Stomach smooth muscle (tissue), 2 donors: ENCODE data around the gene POLR3C.
"Not testable (repeated sequence)": the region's sequence is repeated elsewhere in the genome, so short reads cannot be mapped to it uniquely, and the experiment has no call there.

ENCODE experiments used
- H3K27ac ChIP-seq: one replicate; pipeline ENCODE4 v1.7.0; 2013; ENCODE audit warnings: mild to moderate bottlenecking, low read length, inconsistent platforms
- H3K27me3 ChIP-seq, 2 donors: one replicate each; pipeline ENCODE4 v1.7.0; 2013; ENCODE audit warnings: low read length in 2 of 2; ENCODE audit not compliant: insufficient read depth in 2 of 2, control insufficient read depth in 1 of 2
- H3K36me3 ChIP-seq, 2 donors: one replicate each; pipeline ENCODE4 v1.7.0; 2013; ENCODE audit warnings: low read length in 2 of 2; ENCODE audit not compliant: control insufficient read depth in 2 of 2, insufficient read depth in 2 of 2
- H3K4me1 ChIP-seq: one replicate; pipeline ENCODE4 v1.7.0; 2013; ENCODE audit warnings: low read length; ENCODE audit not compliant: control insufficient read depth, insufficient read depth
- H3K4me3 ChIP-seq, 2 donors: one replicate each; pipeline ENCODE4 v1.7.0; 2013; ENCODE audit warnings: low read length in 2 of 2
- H3K9ac ChIP-seq, 2 donors: one replicate each; pipeline ENCODE4 v1.7.0; 2013; ENCODE audit warnings: low read length in 2 of 2, mild to moderate bottlenecking in 1 of 2
- H3K9me3 ChIP-seq, 2 donors: one replicate each; pipeline ENCODE4 v1.7.0; 2013; ENCODE audit warnings: low read length in 2 of 2; ENCODE audit not compliant: control insufficient read depth in 2 of 2
- donor health status: healthy.
- donor health status: Pancreatic carcinoma.

The POLR3C gene

DNA sequence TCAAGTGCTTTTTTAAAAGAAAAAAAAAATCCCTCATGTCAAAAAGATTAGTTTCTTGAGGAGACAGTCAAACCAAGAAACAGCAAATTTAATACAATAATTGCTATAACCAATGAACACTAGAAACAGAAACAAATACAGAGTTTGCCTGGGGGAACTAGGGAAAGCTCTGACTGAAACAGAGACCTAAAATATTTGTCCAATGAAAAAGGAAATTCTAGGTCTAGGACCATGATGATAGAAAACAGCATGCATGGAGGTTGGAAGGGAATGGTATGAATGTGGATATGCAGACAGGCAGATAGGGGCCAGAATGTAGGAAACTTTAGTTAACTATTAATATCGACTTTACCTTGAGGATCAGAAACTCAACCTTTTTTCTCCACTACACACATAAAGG is 31.5 kb upstream of the POLR3C start:
- no peak overlapping the region for H3K9ac ChIP-seq
- H3K36me3 ChIP-seq: peaks cover 2 to 6% of the 10 kb centered on the region in 2 donors
- no peaks in the 10 kb centered on the region for H3K9me3 ChIP-seq
- no peak overlapping the region for H3K27ac ChIP-seq
- no peaks in the 10 kb centered on the region for H3K4me1 ChIP-seq
- H3K27me3 ChIP-seq: no peaks in the 10 kb centered on the region
- no peak overlapping the region for H3K4me3 ChIP-seq

GRCh38 chr1:145795257-145795881 is 28.6 kb upstream of the POLR3C start:
- no peaks in the 10 kb centered on the region for H3K27me3 ChIP-seq
- no peaks in the 10 kb centered on the region for H3K4me1 ChIP-seq
- H3K36me3 ChIP-seq: peaks cover 0 to 2% of the 10 kb centered on the region in 2 donors
- H3K27ac ChIP-seq: no peak overlapping the region
- H3K9me3 ChIP-seq: no peaks in the 10 kb centered on the region
- no peak overlapping the region for H3K9ac ChIP-seq
- H3K4me3 ChIP-seq: no peak overlapping the region

GRCh38 chr1:145796753-145797152 is 27.2 kb upstream of the POLR3C start:
- no peaks in the 10 kb centered on the region for H3K9me3 ChIP-seq
- H3K4me3 ChIP-seq: no peak overlapping the region

DNA sequence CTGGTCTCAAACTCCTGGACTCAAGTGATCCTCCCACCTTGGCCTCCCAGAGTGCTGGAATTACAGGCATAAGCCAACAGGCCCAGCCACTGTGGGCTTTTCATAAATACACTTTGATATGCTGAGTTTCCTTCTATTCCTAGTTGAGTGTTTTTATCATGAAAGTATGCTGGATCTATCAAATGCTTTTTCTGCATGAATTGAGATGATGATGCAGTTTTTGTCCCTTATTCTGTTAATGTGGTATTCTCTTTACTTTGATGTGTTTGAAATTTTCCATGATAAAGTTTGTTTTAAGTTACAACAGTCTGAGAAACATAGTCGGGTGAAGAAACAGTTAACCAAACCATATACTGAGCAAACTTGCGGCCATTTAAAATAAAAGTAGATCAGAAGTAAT is 24.2 kb upstream of the POLR3C start:
- H3K9ac ChIP-seq: no peak overlapping the region
- H3K4me1 ChIP-seq: no peaks in the 10 kb centered on the region
- no peak overlapping the region for H3K27ac ChIP-seq
- H3K4me3 ChIP-seq: no peak overlapping the region
- no peaks in the 10 kb centered on the region for H3K27me3 ChIP-seq
- no peaks in the 10 kb centered on the region for H3K9me3 ChIP-seq
- no peaks in the 10 kb centered on the region for H3K36me3 ChIP-seq

More at GRCh38 chr1:145796753-145797152, 27.2 kb upstream of the POLR3C start:
- Histone ChIP-seq H3K27ac (no peak overlapping the region), H3K36me3 (peaks cover 0 to 2% of the 10 kb centered on the region in 2 donors), H3K9ac (no peak overlapping the region), H3K27me3 (no peaks in the 10 kb centered on the region), H3K4me1 (no peaks in the 10 kb centered on the region)

GRCh38 chr1:145804235-145805045 is 19.6 kb upstream of the POLR3C start:
- Histone ChIP-seq H3K9me3 (no peaks in the 10 kb centered on the region), H3K9ac (no peak overlapping the region), H3K27ac (no peak overlapping the region), H3K27me3 (no peaks in the 10 kb centered on the region), H3K4me1 (no peaks in the 10 kb centered on the region), H3K4me3 (no peak overlapping the region), H3K36me3 (no peaks in the 10 kb centered on the region)

GRCh38 chr1:145805057-145805456 is 18.9 kb upstream of the POLR3C start:
- no peaks in the 10 kb centered on the region for H3K36me3 ChIP-seq
- H3K9ac ChIP-seq: no peak overlapping the region
- H3K9me3 ChIP-seq: no peaks in the 10 kb centered on the region
- H3K27me3 ChIP-seq: no peaks in the 10 kb centered on the region
- no peaks in the 10 kb centered on the region for H3K4me1 ChIP-seq
- H3K27ac ChIP-seq: no peak overlapping the region
- H3K4me3 ChIP-seq: no peak overlapping the region

DNA sequence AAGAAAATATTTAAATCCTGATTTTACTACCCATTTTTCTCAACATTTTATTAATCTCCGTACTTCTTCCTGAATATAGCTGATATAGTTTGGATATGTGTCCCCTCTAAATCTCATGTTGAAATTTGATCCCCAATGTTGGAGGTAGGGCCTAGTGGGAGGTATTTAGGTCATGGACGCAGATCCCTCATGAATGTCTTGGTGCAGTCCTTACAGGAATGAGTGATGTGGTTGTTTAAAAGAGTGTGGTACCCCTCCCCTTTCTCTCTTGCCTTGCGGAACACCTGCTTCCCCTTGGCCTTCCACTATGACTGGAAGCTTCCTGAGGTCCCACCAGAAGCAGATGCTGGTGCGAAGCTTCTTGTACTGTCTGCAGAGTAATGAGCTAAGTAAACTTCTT is 17.6 kb upstream of the POLR3C start:
- no peak overlapping the region for H3K27ac ChIP-seq
- no peak overlapping the region for H3K9ac ChIP-seq
- H3K9me3 ChIP-seq: no peaks in the 10 kb centered on the region
- no peak overlapping the region for H3K4me3 ChIP-seq
- H3K27me3 ChIP-seq: no peaks in the 10 kb centered on the region
- H3K4me1 ChIP-seq: no peaks in the 10 kb centered on the region
- no peaks in the 10 kb centered on the region for H3K36me3 ChIP-seq

- Histone ChIP-seq H3K27ac (no peak overlapping the region), H3K9ac (no peak overlapping the region), H3K9me3 (no peaks in the 10 kb centered on the region), H3K27me3 (no peaks in the 10 kb centered on the region), H3K36me3 (no peaks in the 10 kb centered on the region), H3K4me3 (no peak overlapping the region), H3K4me1 (no peaks in the 10 kb centered on the region)
Measured at GRCh38 chr1:145806844-145807243, 17.2 kb upstream of the POLR3C start.

GRCh38 chr1:145812977-145813810 is 10.8 kb upstream of the POLR3C start:
- H3K4me1 ChIP-seq, H3K4me3 ChIP-seq, H3K9ac ChIP-seq: not testable (repeated sequence)

GRCh38 chr1:145818095-145818494 is 5.9 kb upstream of the POLR3C start:
- not testable (repeated sequence) for H3K9me3 ChIP-seq, H3K27me3 ChIP-seq, H3K36me3 ChIP-seq, H3K4me3 ChIP-seq, H3K9ac ChIP-seq, H3K27ac ChIP-seq, H3K4me1 ChIP-seq

More at GRCh38 chr1:145812977-145813810, 10.8 kb upstream of the POLR3C start:
- not testable (repeated sequence) for H3K9me3 ChIP-seq, H3K36me3 ChIP-seq, H3K27ac ChIP-seq, H3K27me3 ChIP-seq
